Stimulated activated CD8-positive, alpha-beta memory T cell treated with anti-CD3 and anti-CD28 coated beads, Interleukin-12 subunit alpha, Interleukin-12 subunit beta, amount 100 ng/mL, for 24 hours (primary cell): ENCODE results near the gene CNBP.
A peak's percentile ranks its signal among the peaks of the same experiment; 100 is the strongest.

Experiments used
- DNase-seq: peaks from one replicate; pipeline ENCODE4 v3.0.0-alpha.2; 2020; ENCODE audit errors: extremely low read depth

Gene CNBP

GRCh38 chr3:129131465-129132088, 52.1 kb downstream of the CNBP start:
- no peak for DNase-seq

DNA sequence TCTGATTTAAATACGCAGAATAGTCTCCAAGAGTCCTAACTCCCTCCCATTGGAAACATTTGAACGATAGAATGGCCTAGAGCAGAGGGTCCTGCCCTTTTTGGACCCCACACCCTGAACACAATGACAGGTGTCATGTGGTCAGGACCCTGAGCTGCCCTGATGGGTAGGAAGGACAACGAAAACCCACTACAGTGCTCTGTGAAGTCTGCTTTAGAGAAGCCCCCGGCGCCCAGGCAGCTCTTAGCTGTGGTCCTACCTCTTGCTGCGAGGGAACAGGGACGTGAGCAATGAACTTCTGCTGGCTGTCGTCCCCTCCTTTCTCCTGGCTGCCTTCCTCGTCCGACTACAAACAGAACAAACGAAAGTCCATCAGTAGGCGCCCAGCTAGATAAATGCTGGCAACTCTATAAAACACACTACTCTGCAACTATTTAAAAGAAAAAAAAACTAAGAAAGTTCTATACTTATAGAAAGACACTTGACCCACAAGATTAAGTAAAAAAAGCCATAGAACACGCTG, 53.3 kb downstream of the CNBP start:
- DNase-seq: no peak

DNA sequence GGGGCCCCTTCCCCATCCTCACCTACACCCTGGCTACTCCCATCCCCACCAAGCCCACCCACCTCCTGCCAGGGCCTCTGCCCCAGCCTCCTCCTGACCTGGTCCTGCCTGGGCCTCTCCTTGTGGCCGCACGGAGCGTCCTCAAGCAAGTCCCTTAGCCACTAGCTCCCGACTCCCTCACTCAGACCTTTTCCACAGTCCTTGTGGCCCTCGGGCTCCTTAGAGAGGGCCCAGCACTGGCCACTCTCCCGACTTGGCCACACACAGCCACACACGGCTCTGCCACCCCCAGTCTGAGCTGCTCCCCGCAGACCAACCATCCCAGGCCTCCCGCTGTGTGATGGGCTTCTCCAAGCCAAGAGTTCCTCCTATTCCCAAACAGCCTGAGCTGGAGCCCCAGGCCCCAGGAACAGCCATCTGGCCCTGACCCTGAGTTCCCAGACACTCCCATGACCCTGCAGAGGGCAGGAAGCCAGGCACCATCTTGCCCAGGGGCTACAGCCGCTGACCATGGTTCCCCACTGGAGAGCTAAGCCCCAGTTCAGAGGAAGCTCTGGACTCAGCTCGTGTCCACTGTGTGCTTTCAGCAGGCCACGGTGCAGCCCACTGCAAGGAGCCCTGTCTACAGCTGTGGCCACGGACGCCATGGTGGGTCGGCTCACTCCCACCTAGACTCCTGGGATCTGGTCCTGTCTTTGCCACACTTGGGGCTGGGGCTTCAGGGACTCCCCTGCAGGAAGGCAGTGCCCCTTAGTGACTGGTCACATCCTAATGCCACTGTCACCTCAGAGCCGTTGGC, 55.1 kb downstream of the CNBP start:
- no peak for DNase-seq

DNA sequence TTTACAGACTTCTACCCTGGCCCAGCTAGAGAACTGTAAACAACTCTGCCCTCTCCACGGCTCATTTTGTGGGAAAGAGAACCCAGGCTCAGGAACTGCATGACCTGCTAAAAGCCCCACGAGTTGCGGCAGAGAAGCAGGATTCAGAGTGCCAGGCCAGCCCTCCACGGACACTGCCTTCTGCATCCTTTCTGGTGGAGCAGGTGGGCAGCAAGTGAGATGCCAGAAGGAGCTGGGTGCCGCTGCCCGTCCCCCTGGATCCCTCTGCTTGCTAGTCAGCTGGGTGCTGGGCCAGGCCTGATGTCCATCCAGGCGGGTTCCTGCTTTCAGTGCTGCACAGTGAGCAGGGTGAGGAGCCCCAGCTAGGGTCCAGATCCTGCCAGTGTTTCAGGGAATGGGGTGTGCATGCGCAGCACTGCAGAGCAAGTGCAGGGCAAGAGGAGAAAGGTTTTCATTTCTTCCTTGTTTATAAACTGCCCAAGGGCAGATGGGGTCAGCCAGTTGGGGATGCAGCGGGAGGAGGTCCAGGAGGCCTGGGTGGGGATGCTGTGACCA, 56.9 kb downstream of the CNBP start:
- DNase-seq: no peak

DNA sequence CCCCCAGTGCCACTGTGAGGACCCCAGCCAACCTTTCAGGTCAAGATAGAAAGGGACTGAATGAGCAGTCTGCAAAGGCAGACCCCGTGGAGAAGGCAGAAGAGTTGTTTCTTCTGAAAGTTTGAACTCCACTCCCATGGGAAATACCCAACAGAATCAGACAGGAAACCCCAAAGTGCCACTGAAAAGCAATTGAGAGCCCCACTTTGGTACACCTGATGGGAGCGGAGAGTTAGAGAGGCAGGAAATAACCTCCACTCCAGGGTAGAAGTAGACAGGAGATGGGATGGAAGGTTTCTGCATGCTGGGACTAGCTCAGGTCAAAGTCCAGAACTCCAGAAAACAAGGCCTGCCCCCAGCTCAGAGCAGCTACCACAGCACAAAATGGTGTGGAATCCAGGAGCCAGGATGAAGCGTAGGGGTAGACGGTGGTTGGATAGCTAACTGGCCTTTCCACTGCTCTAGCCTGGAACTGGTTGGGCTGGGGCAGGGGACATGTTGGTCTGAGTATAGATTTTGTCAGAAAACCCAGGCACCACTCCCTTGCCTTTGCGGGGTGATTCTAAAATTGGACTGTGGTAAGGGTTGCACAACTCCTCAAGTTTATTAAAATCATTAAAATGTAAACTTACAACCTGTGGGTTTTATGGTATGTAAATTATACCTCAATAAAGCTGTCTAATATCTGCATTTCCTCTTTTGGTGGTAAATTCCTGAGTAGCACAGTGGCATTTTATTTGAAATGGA, 60.2 kb downstream of the CNBP start:
- no peak for DNase-seq

DNA sequence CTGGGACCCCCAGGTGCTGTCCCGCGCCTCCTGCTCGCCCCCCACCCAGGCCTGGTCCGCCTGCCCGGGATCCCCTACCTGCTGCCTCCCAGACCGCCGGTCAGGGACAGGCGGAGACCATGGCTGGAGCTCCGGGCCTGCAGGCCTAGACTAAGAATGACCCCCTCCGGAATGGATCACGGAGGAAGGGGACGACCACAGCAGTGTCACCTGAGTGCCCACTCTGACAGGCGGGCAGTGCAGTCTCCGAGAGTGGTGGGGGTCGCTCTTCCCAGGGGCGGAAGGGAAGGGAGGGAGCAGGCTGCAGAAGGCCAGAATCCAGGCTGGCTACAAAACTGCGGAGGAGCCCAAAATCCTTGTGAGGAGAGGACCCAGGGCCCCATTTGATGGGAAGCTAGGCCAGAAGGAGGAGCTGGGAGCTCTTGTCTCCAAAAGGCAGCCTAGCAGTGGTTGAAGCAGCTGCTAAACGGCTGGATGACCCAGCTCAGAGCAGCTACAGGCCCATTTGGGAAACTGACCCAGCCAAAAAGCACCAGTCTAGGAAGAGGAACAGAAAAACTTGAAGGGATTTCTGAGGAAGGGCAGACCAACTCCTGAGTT, 61.2 kb downstream of the CNBP start:
- no peak for DNase-seq

- peak; percentile 66 for DNase-seq
These were observed 61.8 kb downstream of the CNBP start, which contains the start of gene RAB43 for GRCh38 chr3:129121792-129122411. TSS of gene RAB43 (minus strand) at chr3:129121804. CDS start at chr3:129121489, 315 bp downstream.

DNA sequence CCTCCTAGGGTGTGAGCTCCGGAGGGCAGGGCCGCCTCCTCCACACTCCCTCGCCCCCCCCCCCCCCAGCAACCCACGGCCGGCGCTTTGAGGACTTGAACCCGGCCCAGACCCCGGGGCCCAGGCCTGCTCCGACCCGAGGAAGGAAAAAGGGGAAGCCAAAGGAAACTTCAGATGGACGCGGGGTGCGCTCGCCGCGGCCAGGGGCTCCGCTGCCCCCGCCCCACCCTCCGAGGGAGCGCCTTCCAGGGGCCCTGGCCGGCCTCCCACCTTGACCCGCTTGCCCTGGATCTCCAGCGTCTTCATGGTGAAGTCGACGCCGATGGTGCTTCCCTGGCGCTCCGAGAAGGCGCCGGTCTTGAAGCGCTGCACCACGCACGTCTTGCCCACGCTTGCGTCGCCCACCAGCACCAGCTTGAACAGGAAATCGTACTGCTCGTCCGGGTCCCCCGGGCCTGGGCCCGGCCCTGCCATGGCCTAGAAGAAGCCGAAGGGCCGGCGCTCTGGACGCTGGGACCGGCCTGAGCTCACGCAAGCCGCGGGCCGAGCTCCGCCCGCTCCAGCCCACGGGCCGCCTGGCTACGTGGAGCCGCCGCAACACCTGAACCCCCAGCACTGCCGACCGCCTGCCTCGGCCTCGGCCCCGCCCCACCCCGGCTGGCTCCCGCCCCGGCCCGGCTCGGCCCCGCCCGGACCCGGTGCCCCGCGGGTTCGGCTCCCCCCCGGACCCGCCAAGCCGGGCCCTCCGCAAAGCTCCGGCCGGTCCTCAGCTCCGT, 62.5 kb downstream of the CNBP start:
- DNase-seq: no peak

- DNase-seq: peak; percentile 80
These were observed 63.3 kb downstream of the CNBP start for GRCh38 chr3:129120254-129121004.

GRCh38 chr3:129119365-129120100, 64.2 kb downstream of the CNBP start:
- no peak for DNase-seq

- no peak for DNase-seq
These were observed 65.0 kb downstream of the CNBP start for GRCh38 chr3:129118745-129119144.
